HG03135 (cell line): ENCODE measurements around the gene TRIM29.

ENCODE experiments used
- ATAC-seq: cut with Tn5 transposase; IDR thresholded peaks from one replicate; pipeline ENCODE4 v1.9.1; 2021; ENCODE audit warnings: mild to moderate bottlenecking, moderate library complexity; ENCODE audit not compliant: unreplicated experiment

TRIM29 gene

DNA sequence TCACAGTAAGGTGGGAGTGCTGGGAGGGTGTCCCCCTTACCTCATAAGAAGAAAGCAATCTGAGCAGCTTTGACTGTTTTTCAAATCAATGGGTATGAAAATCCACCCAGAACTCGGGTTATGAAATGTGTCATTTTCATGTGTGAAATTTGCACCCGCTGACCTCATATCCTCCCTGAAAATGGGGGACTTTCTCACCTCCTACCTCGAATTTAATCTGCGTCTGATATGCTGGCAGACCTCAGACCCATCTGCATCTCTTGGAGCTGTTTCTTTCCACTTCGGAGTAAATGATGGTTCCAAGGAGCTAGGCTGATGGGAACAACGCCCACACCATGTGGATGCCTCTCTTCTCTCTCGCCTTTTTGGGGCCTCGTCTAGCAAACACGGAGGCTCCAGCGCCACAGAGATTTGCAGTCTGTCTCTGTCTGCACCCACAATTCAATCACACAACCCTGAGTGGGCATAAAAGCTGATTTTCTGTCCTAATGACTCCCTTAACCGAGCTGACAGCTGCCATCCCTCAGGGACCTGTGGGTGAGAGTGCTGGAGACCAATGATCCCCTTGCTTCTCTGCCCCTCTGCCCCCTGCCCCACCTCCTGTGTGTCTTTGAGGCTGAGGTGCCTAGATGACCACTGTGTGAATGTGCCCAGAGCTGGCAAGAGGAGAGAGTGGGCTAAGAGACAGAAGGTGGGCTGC, 71.0 kb downstream of the TRIM29 start:
- no peak for ATAC-seq

DNA sequence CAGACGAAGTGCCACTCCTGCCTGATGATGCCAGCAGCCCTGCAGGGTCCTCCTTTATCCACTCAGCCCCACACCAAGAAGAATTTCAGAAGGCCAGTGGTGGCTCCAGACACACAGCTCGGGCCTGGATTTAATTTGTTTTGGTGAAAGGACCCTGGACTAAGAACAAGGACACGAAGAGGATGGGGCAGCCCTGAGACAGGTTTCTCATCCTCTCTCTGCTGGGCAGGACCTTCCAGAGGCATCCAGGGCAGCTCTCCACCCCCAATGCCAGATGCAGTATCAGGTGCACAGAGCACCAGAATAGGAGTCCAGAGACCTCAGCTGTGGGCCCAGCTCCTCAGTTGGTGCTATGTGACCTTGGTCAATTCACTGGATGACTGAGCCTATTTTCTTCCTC, 72.0 kb downstream of the TRIM29 start:
- ATAC-seq: no peak

DNA sequence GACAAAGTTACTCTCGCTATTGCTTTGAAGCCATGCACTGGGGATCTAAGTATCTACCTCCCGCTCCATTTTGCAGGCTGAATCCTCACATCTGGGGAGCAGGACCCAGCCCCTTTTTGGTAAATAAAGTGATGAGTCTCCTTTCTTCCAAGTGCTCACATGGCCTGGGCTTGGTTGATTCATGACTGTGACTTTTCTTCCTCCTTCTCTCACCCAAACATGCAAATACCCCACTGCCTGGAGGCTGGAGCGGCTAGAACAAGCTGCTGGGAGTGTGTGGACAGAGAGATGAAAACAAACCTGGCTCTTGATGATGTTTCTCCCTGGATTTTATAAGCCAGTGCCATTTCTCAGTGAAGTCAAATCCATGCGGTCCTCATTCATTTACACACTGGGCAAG, 72.7 kb downstream of the TRIM29 start:
- no peak for ATAC-seq

DNA sequence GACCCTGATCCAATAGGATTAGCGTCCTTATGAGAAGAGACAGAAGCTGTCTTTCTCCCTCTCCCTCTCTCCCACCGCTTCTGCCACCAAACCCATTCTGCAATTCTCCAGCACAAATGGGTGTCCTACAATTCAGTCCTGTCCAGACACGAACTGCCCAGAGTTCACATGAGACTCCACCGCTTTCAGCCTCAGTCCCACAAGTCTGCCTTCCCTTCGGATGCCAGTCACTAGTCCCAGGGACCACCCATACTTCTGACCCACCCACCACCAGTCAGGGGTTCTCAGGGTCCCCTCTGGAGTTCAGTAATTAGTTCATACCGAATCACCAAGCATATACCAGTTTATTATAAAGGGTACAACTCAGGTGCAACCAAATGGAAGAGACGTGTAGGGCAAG, 73.6 kb downstream of the TRIM29 start:
- ATAC-seq: no peak

DNA sequence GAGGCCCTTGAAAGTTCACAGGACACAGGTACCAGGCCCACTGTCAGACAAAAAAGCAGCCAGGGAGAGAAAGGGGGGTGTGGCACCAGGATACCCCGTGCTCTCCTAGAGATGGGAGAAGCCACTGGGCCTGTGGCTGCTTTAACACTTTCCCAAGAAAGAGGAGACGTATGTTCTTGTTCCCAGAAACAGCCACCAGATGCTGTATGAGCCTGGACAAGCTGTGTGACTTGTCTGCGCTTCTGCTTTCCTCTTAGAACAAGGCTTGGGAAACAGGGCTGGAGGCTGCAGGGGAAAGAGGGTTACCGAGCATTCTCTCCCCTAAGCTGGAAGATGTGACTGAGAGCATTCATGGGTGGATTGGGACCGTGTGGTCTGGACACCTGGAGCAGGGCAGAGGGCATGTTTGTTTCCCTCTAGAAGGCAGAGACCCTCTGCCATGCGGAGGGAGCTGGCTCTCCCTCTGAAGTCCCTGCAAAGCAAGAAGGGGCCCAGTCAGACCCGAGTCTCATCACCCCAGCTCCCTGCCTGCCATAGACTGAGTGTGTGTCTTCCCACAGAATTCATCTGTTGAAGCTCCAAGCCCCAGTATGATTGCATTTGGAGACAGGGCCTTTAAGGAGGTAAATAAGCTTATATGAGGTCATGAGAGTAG, 74.1 kb downstream of the TRIM29 start:
- ATAC-seq: no peak

DNA sequence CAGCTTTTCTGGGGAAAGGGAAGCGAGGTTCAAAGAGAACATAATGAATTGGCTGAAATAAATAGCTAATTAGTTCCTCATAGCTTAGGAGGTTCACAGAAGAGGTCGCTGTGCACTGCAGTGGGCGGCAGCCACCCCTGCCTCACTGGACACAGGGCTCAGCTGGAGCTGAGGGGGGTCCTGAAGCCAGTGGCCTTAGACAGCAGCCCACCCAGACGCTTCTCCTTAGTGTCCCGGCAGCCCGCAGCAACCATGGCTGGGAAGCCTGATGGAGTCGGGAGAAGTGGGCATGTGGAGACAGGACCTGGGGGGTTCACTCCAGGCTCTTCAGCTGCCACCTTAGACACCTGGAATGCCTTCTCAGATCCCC, 75.4 kb downstream of the TRIM29 start:
- ATAC-seq: no peak

DNA sequence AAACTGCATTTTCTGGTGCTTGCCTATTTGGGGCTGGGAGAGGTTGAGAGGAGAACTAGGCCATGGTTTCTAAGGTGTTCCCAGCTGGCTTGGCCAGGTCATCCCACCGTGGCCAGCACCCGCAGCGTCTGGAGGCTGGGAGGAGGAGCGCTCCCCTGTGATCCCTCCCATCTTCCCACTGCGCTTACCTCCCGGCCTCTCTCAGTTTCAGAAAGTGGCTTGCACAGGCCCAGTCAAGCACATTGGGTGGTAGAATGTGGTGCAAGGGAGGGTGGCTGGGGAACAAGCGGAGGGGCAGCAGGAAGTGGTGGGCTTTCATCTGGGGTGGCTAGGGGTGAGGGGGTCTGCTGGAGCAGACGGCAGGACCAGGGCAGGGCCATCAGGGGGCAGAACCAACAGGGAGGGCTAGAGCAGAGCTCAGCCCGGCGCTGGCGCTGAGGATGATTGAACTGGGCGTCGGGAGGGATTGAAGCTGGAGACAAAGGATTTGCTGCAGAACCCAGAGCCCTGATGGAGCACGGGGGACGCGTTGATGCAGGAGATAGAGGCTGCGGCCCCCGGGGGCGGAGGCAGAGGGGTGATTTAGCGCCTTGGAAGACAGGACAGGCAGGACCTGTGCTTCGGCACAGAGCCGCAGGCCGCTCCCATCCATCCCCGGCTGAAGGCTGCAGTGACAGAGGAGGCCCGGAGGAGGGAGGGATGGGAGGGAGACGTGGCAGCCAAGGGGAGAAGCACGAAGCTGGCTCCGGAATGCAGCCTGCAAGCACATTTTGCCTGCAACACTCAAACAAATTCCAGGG, 76.0 kb downstream of the TRIM29 start:
- ATAC-seq: no peak
